RWPE2 (cell line): ENCODE measurements around the gene MEF2A.

Experiments
- ATAC-seq: fragments of 200-7000 bp; cut with Tn5 transposase; 3 replicates; pipeline ENCODE4 v1.9.1; 2021; ENCODE audit warnings: low read depth
- DNase-seq: peaks from one replicate; pipeline ENCODE4 v3.0.0-alpha.2; 2020; ENCODE audit warnings: low spot score
- H3K27ac ChIP-seq: fragments of 450-650 bp; 2 replicates; pipeline ENCODE4 v1.5.1; 2017; ENCODE audit warnings: mild to moderate bottlenecking; ENCODE audit not compliant: poor library complexity, severe bottlenecking
- H3K27me3 ChIP-seq: fragments of 250-450 bp; sonication (Bioruptor Pico); 2 replicates; pipeline ENCODE4 v1.5.1; 2021; ENCODE audit warnings: mild to moderate bottlenecking, moderate library complexity; ENCODE audit not compliant: insufficient read depth, poor library complexity, severe bottlenecking
- H3K36me3 ChIP-seq: fragments of 250-450 bp; sonication (Bioruptor Pico); 2 replicates; pipeline ENCODE4 v1.5.1; 2020; ENCODE audit warnings: low read depth, mild to moderate bottlenecking, moderate library complexity
- H3K4me1 ChIP-seq: fragments of 250-450 bp; sonication (Bioruptor Pico); 2 replicates; pipeline ENCODE4 v1.5.1; 2021; ENCODE audit warnings: mild to moderate bottlenecking, moderate library complexity; ENCODE audit not compliant: insufficient read depth, poor library complexity, severe bottlenecking
- H3K4me3 ChIP-seq: fragments of 250-450 bp; sonication (Bioruptor Pico); 2 replicates; pipeline ENCODE4 v1.5.1; 2021; ENCODE audit warnings: mild to moderate bottlenecking, moderate library complexity; ENCODE audit not compliant: severe bottlenecking
- H3K9me3 ChIP-seq: fragments of 250-450 bp; sonication (Bioruptor Pico); 2 replicates; pipeline ENCODE4 v1.5.1; 2021; ENCODE audit warnings: mild to moderate bottlenecking, moderate library complexity; ENCODE audit not compliant: severe bottlenecking
- CTCF ChIP-seq: fragments of 450-650 bp; IDR thresholded peaks from one replicate; pipeline ENCODE4 v1.5.1; 2017; ENCODE audit warnings: mild to moderate bottlenecking, moderate library complexity; ENCODE audit not compliant: poor library complexity, severe bottlenecking

MEF2A gene

DNA sequence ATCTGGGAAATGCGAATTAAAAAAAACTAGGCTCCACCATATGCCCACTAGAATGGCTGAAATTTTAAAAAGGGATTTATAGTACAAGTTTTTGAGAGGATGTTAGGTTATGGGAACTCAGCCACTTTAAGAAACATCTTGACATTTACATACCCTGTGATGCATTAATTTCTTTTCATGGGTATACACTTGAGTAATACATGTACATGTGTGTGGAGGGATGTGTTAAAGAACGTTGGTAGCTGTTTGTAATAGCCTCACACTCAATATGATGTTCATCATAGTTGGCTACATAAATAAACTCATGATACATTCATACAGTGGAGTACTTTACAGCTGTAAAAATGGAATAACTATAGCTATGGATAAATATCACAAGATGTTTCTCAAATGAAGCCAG lies 40.9 kb downstream of the MEF2A start:
- Histone ChIP-seq H3K4me3 (no peak overlapping the region), H3K36me3 (no peaks in the 10 kb centered on the region), H3K27me3 (no peaks in the 10 kb centered on the region), H3K4me1 (peaks cover 29% of the 10 kb centered on the region), H3K9me3 (no peaks in the 10 kb centered on the region), H3K27ac (peak overlapping the region; percentile 82)
- DNase-seq (no peak), ATAC-seq (no peak)
- TF ChIP-seq CTCF = no peak

- H3K27ac ChIP-seq = no peak overlapping the region
- DNase-seq = no peak
- TF ChIP-seq CTCF = no peak
These were observed 47.7 kb downstream of the MEF2A start for GRCh38 chr15:99613481-99613880.

GRCh38 chr15:99613887-99614647 lies 48.3 kb downstream of the MEF2A start:
- no peaks in the 10 kb centered on the region for H3K9me3 ChIP-seq
- peaks cover 36% of the 10 kb centered on the region for H3K4me1 ChIP-seq
- no peak for DNase-seq
- no peak overlapping the region for H3K4me3 ChIP-seq
- no peaks in the 10 kb centered on the region for H3K27me3 ChIP-seq
- no peak for TF ChIP-seq CTCF
- no peak for ATAC-seq
- no peaks in the 10 kb centered on the region for H3K36me3 ChIP-seq
- H3K27ac ChIP-seq = no peak overlapping the region

More at GRCh38 chr15:99613481-99613880, 47.7 kb downstream of the MEF2A start:
- no peak overlapping the region for H3K4me3 ChIP-seq
- no peaks in the 10 kb centered on the region for H3K27me3 ChIP-seq
- H3K9me3 ChIP-seq = no peaks in the 10 kb centered on the region
- peaks cover 30% of the 10 kb centered on the region for H3K4me1 ChIP-seq
- no peak for ATAC-seq
- no peaks in the 10 kb centered on the region for H3K36me3 ChIP-seq

GRCh38 chr15:99614749-99615288 lies 49.0 kb downstream of the MEF2A start:
- H3K4me3 ChIP-seq = no peak overlapping the region
- H3K27me3 ChIP-seq = no peaks in the 10 kb centered on the region
- no peak for TF ChIP-seq CTCF
- no peaks in the 10 kb centered on the region for H3K36me3 ChIP-seq
- H3K27ac ChIP-seq = no peak overlapping the region
- H3K9me3 ChIP-seq = no peaks in the 10 kb centered on the region
- peaks cover 43% of the 10 kb centered on the region for H3K4me1 ChIP-seq
- ATAC-seq (no peak), DNase-seq (no peak)

DNA sequence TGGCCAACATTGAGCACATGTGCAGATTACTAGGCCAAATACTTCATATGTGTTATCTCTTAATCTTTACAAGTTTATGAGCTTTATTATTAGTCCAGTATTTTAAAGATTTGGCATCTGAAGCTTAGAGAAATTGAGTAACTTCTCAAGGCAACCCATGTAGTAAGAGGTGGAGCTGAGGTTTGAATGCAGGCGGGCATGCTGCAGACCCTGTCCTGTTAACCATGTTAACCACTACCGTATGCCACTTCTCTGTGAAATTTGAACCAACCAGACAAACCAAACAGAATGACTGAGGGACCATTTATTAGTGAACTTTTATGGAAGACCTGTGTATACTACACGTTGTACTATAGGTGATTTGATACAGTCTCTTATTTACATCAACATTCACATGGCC lies 49.7 kb downstream of the MEF2A start:
- ATAC-seq (no peak), DNase-seq (no peak)
- no peak for TF ChIP-seq CTCF
- Histone ChIP-seq H3K36me3 (no peaks in the 10 kb centered on the region), H3K27me3 (no peaks in the 10 kb centered on the region), H3K4me1 (peaks cover 46% of the 10 kb centered on the region), H3K9me3 (no peaks in the 10 kb centered on the region), H3K27ac (no peak overlapping the region), H3K4me3 (no peak overlapping the region)
